ENCODE measurements around the gene SLC25A18.
"Not testable (repeated sequence)": the region's sequence is repeated elsewhere in the genome, so short reads cannot be mapped to it uniquely, and the experiment has no call there.

SLC25A18 gene

GRCh38 chr22:17607891-17608521 is 44.7 kb downstream of the SLC25A18 start:
- no peak for DNase-seq (ENCODE audit: low read depth)

GRCh38 chr22:17612057-17612456 is 48.8 kb downstream of the SLC25A18 start:
- DNase-seq (ENCODE audit: low read depth): no peak

- DNase-seq (ENCODE audit: low read depth): no peak
Observed at GRCh38 chr22:17613280-17613679, 50.0 kb downstream of the SLC25A18 start.

- DNase-seq (ENCODE audit: low read depth): no peak
Observed at GRCh38 chr22:17627961-17628405, 64.7 kb downstream of the SLC25A18 start.

GRCh38 chr22:17628406-17629172 is 65.3 kb downstream of the SLC25A18 start, which contains the start of gene ATP6V1E1:
Gene ATP6V1E1, minus strand, starts transcription at chr22:17628749. Its CDS starts 114 bp downstream, at chr22:17628635.
- peak; percentile 91 for DNase-seq (ENCODE audit: low read depth)

- DNase-seq (ENCODE audit: low read depth): no peak
Observed at GRCh38 chr22:17629173-17629489, 65.8 kb downstream of the SLC25A18 start.

GRCh38 chr22:17629641-17630040 is 66.3 kb downstream of the SLC25A18 start:
- DNase-seq (ENCODE audit: low read depth): no peak

GRCh38 chr22:17631076-17631565 is 67.8 kb downstream of the SLC25A18 start:
- no peak for DNase-seq (ENCODE audit: low read depth)

GRCh38 chr22:17633217-17633997 is 70.1 kb downstream of the SLC25A18 start:
- no peak for DNase-seq (ENCODE audit: low read depth)

- no peak for DNase-seq (ENCODE audit: low read depth)
Observed at GRCh38 chr22:17633998-17634323, 70.7 kb downstream of the SLC25A18 start.

- no peak for DNase-seq (ENCODE audit: low read depth)
Observed at GRCh38 chr22:17634696-17635095, 71.4 kb downstream of the SLC25A18 start.

GRCh38 chr22:17636850-17637249 is 73.6 kb downstream of the SLC25A18 start:
- not testable (repeated sequence) for DNase-seq (ENCODE audit: low read depth)

- DNase-seq (ENCODE audit: low read depth): no peak
Observed at GRCh38 chr22:17637490-17638181, 74.3 kb downstream of the SLC25A18 start.

GRCh38 chr22:17638182-17638431 is 74.8 kb downstream of the SLC25A18 start:
- no peak for DNase-seq (ENCODE audit: low read depth)

GRCh38 chr22:17638432-17639246 is 75.3 kb downstream of the SLC25A18 start, which contains the start of gene BCL2L13:
Gene BCL2L13, plus strand, starts transcription at chr22:17638757. Its CDS starts 16,955 bp downstream, at chr22:17655712.
- DNase-seq (ENCODE audit: low read depth): peak; percentile 78

- no peak for DNase-seq (ENCODE audit: low read depth)
Observed at GRCh38 chr22:17639247-17639741, 76.0 kb downstream of the SLC25A18 start.
